Amygdala (tissue), 56 donors: Measurements from ENCODE around the gene GNRH2.
"Not testable (repeated sequence)": the region's sequence is repeated elsewhere in the genome, so short reads cannot be mapped to it uniquely, and the experiment has no call there.

Experiments used
- DNase-seq, 56 donors: peaks; one replicate each; lab custom pipeline; 2025; lab: John Stamatoyannopoulos, UW

GNRH2 gene

DNA sequence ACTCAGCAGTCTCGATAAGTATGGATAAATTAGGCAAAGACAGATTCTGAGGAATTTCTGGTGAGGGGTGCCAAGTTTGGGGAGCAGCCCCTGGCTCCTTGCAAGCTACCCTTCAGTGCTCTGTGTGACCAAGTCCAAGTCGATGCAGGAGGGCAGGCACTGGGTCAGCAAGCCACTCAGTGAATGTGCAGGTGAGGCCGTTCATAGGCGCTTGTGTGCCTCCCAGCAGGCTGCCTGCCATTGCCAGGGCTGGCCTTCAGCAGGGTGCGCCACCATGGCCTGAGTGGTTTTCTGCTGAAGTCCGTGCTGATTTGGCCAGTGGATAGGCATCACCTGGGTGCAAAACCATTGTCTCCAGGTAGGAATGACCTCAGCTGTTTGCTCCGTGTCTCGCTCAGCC is 3.3 kb upstream of the GNRH2 start:
- no peak for DNase-seq

GRCh38 chr20:3041854-3042409 is 1.5 kb upstream of the GNRH2 start:
- no peak for DNase-seq

- DNase-seq, result peak in 7 of 56 donors; percentile 11 to 44 (median 24)
Observed at GRCh38 chr20:3042625-3043024, 797 bp upstream of the GNRH2 start.

DNA sequence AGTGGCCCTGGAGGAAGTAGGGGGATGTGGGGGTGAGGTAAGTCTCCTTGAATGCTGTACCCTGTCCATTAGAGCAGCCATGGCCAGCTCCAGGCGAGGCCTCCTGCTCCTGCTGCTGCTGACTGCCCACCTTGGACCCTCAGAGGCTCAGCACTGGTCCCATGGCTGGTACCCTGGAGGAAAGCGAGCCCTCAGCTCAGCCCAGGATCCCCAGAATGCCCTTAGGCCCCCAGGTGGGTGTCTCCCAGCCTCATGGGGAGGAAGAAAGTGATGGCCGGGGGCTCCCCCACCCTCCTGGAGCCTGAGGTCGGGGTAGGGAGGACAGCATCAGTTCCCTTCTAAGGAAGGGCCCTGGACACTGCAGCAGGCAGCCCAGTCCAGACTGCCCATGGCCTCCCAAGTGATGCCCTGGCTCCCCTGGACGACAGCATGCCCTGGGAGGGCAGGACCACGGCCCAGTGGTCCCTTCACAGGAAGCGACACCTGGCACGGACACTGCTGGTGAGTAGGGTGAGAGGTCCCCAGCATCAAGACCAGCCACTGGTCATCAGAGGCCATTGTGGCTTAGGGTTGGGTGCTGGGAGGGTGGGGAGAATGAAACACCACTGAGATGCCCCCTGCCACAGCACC is 1.0 kb downstream of the GNRH2 start:
- no peak for DNase-seq

DNA sequence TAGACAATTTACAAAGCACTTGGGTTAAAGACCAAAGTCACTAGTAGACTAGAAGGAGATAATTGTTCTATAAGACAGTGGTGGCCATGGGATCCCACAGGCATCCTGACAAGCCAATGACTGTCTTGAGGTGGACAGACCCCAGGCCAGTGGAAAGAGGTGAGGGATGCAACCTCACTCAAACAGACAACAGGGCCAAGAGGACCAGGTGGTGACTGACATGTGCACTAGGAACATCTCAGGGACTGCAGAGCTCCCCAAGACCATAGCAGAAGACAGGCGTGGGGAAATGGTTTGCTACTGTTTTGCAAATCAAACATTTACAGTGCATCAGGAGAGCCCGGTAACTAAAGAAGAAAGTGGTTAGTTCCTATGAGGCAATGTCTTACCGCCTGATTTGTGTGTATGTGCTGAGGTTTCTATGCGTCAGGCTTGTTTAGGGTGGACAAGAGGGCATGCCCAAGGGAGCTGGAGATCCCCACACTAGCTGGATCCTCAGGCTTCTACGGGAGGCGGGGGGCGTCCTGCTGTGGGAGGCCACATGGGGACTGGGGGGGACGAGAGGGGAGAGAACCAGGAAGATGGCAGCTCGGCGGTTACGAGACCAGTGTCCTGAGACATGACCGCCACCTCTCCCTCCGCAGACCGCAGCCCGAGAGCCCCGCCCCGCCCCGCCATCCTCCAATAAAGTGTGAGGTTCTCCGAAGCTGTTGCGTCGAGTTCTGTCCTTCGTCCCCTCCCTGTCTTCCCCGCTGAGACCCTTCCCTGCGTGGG is 1.8 kb downstream of the GNRH2 start:
- peak in 34 of 56 donors; percentile 38 to 91 (median 78) for DNase-seq

DNA sequence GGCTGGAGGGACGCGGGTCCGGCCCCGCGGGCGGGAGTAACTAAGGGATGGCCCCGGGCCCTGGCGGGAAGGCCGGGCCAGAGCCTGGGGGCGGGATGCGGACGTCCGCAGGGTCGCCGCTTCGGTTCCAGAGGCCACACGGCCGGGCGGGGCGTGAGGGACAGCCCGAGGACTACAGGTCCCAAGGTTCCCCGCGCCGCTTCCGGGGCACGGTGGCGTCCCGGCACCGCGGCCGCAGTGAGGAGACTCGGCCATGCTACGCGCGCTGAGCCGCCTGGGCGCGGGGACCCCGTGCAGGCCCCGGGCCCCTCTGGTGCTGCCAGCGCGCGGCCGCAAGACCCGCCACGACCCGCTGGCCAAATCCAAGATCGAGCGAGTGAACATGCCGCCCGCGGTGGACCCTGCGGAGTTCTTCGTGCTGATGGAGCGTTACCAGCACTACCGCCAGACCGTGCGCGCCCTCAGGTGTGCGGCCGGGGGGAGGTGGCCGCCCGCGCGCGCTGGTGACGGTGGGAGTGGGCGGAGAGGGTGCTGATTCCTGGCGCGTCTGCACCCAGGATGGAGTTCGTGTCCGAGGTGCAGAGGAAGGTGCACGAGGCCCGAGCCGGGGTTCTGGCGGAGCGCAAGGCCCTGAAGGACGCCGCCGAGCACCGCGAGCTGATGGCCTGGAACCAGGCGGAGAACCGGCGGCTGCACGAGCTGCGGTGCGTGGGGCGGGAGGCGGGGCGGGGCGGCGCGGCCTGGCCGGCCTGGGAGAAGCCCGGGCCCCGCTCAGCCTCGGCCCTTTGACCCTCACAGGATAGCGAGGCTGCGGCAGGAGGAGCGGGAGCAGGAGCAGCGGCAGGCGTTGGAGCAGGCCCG is 2.6 kb downstream of the GNRH2 start, which contains the start of gene MRPS26:
TSS of gene MRPS26 (plus strand) at position 237 of the 861 bp plus-strand sequence. CDS start at position 254, 17 bp downstream.
- peak in 54 of 56 donors; percentile 32 to 95 (median 83) for DNase-seq

GRCh38 chr20:3046677-3047462 is 3.4 kb downstream of the GNRH2 start:
- DNase-seq, result peak in 14 of 56 donors; percentile 12 to 53 (median 38)

DNA sequence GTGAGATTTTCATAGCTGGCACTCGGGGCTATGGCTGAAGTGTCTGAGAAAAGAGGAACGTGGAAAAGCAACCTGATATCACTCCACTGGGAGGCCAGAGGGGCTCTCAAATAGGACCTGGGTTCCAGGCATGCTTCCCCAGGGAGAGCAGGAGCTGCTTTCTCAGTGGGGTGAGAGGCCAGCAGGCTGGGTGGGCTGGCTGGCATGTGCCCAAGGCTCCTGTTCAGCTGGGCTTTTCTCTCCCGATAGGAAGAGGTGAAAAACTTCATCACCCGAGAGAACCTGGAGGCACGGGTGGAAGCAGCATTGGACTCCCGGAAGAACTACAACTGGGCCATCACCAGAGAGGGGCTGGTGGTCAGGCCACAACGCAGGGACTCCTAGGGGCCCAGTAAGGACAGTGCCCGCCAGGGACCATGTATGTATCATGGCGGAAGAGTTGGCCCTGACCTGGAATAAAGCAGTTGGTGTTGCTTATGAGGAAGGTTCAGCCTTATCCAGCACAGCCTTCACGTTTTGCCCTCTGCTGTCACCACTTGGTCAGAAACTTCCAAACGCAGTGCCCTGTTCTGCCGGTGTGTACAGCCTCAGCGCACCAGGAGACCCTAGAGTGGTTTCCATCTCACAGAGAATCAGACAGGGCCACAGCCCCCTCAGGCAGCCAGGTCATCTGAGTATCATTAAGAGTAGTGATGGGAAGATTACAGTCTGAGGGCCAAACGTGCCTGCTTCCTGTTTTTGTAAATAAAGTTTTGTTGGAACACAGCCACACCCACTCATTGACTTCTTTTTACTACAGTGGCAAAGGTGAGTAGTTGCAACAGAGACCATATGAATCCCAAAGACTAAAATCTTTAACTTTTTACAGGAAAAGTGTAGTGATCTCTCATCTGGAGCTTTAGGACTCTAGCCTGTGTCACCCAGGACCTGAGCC is 4.3 kb downstream of the GNRH2 start:
- DNase-seq, result no peak

DNA sequence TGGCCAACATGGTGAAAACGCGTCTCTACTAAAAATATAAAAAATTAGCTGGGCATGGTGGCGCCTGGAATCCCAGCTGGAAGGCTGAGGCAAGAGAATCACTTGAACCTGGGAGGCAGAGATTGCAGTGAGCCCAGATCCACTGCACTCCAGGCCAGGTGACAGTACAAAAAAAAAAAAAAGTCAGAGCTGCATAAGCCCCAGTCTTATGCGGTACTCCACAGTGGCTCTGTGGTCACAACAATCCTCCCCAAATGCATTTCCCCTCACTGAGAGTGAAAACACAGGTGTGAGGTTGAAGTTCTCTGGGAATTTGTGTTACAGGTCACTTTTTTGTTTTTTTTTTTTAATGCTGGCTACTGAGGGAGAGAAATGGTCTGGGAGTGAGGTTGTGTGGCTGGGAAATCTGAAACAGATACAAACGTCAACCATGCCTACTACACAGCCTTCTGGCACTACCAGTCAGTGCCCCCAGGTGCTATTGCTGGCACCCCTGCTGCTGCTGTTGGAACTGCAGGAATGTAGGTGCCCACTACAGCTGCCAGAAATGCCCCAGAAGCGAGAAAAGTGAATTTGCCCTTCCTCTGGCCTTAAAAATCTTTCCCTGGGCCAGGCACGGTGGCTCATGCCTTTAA is 8.1 kb downstream of the GNRH2 start:
- no peak for DNase-seq

DNA sequence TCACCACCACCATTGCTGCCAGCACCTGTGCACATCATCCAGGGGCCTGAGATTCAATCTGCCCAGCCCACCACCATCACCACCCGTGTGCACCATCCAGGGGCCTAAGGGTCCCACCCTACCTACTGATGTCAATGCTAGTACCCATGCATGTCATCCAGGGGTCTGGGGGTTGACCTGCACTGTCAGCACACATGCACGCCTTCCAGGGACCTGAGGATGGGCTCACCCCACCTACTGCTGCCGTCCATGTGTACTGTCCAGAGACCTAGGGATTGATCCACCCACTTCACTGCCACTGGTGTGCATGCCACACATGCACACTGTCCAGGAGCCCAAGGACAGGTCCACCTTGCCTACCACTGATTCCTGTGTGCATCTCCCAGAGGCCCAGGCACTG is 16.1 kb downstream of the GNRH2 start:
- no peak for DNase-seq

DNA sequence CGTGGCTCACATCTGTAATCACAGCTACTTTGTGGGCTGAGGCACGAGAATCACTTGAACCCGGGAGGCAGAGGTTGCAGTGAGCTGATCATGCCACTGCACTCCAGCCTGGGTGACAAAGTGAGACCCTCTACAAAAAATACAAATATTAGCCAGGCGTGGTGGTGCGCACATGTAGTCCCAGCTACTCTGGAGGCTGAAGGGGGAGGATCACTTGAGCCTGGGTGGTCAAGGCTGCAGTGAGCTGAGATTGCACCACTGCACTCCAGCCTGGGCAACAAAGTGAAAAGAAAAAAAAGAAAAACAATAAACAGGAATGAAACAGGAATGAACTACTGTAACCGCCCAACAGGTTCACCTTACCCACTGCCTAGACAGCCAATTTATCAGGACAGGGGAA is 20.7 kb downstream of the GNRH2 start:
- not testable (repeated sequence) for DNase-seq

GRCh38 chr20:3067139-3068014 is 24.0 kb downstream of the GNRH2 start:
- peak in 4 of 56 donors; percentile 17 to 20 (median 18) for DNase-seq

DNA sequence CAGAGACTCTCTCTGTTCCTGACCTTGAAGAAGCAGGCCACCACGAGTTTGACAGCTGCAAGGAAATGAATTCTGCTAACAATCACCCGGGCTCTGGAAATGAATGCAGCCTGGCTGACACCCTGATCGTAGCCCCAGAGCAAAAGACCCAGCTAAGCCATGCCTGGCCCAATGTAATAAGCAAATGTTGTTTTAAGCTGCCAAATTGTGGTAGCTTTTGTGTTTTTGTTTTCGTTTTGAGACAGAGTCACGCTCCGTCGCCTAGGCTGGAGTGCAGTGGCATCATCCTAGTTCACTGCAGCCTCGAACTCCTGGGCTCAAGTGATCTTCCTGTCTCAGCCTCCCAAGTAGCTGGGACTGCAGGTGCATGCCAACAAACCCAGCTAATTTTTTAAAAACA is 24.7 kb downstream of the GNRH2 start:
- DNase-seq, result peak in 2 of 56 donors; percentile 16 to 50

DNA sequence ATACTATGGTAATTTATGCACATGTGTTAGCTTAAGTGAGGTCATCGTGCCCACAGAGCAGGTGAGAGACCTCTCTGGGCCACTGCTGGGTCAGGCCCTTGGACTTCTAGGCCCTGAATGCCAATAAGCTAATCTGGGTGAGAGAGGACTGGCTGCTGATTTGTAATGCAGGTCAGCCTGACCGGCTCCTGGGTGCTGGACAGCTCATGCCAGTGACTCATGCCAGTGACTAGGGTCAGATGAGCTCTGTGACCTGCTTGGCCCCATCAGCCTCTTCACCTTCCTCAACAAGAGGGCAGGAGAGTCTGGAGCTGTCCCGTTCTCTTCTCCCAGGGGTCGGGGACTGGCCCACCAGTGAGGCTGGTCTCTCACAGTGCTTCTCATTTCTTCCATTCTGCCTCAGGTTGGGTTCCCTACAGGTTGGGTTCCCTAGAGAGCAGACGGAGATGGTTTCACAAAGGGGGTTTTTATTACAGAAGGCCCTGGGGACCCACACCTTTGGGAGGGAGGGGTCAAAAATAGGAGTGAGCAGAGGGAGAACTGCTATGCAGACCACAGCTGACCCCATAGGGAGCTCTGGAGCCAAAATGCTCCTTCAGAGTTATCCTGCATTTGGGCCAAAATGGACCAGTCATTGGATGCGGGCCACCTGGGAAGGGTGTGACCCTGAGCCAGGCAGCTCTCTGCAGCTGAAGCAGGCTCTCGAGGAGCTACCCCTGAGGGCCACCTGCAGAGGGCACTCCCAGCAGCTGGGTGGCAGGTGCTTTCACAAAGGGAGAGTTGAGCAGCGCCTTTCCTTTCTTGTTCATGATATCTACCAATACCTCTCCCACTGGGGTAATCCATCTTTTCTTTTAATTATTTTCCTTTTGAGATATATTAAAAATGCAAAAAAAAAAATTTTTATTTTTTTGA is 25.8 kb downstream of the GNRH2 start:
- peak in 1 of 56 donors; percentile 3 for DNase-seq

DNA sequence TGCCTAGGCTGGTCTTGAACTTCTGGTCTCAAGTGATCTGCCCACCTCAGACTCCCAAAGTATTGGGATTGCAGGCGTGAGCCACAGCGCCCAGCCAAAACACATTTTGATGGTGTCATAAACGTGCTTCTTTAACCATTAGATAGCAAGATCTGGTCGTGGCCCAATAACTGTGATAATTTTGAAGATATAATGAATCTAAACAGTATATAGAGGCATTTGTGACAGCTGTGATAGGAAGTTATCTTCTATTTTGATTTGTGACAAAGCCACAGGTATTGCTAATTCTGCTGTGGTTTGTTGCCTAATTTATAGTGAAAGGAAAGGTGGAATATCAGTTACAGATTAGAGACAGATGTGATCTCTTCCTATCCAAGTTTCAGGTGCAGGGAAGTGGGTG is 27.3 kb downstream of the GNRH2 start:
- DNase-seq, result no peak

DNA sequence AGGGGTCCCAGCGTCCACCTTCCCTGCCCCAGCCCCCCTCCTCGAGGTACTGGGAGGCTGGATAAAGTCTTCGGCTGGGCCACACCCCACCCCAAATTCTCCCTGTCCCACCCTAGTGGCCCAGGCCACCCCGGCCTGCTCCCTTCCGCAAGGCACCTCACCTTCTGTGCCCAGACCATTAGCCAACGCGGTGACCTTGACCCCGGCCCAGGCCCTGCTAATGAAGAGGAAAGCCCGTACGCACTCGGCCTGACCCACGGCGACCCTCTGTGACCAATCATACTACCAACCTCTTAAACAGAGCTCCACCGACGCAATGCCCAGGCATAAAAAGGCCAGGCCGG is 27.8 kb downstream of the GNRH2 start:
- no peak for DNase-seq
